ENCODE results near the gene DPYSL4. TPM values are rescaled to one million over a fixed set of nuclear protein-coding genes. Genes with fewer than 3 reads are reported as not detected.

DPYSL4 gene
- total and polyA plus RNA-seq, 2 of the 13 experiments (the other 11 are each of a cell fraction or from before 2014, with no cell fraction given): 0.84 to 1.2 TPM

- intact Hi-C loops (cut with micrococcal nuclease; ENCODE audit: unreplicated experiment) (no loop called here), in situ Hi-C loops (cut with HindIII; ENCODE audit: extremely low pct_ligation_motif_present, low pct_unique_long_range_greater_than_20kb) (no loop called here)
- no peaks in the 10 kb centered on the region for H3K9me3 ChIP-seq (ENCODE audit: low read length)
- H3K79me2 ChIP-seq (ENCODE audit: insufficient read depth, low read length): no peaks in the 10 kb centered on the region
- POLR2A ChIA-PET: no interaction called here
- H3K27ac ChIP-seq (ENCODE audit: extremely low read length, insufficient read depth, low read length): no peak overlapping the region
- no peak for ATAC-seq
- no TSS peak for BruUV-seq (replicated peaks)
- H3K4me3 ChIP-seq (replicated peaks in 1 of 3; ENCODE audit: insufficient read depth in 1 of 3, low read depth in 2 of 3, low read length in 3 of 3): no peak overlapping the region
- H2AFZ ChIP-seq (ENCODE audit: low read length): no peak overlapping the region
- no peaks in the 10 kb centered on the region for H3K36me3 ChIP-seq (replicated peaks in 1 of 2; ENCODE audit: control insufficient read depth in 1 of 2, insufficient read depth in 2 of 2, low read length in 2 of 2)
- no peak for FAIRE-seq
- CTCF ChIA-PET (ENCODE audit: low intra/inter-chr PET ratio, low total read pairs): no interaction called here
- H3K4me1 ChIP-seq (ENCODE audit: insufficient read depth, low read length): no peaks in the 10 kb centered on the region
- H3K27me3 ChIP-seq (ENCODE audit: control insufficient read depth in 1 of 2, insufficient read depth in 2 of 2, low read length in 2 of 2): no peaks in the 10 kb centered on the region
- no peaks in the 10 kb centered on the region for H4K20me1 ChIP-seq (ENCODE audit: insufficient read depth, low read length)
- WGBS (ENCODE audit: low lambda C conversion rate): 93% methylated on average over 14 of the region's 25 CpGs
- H3K9ac ChIP-seq (ENCODE audit: insufficient read depth, low read depth, low read length): no peak overlapping the region
- H3K4me2 ChIP-seq (ENCODE audit: low read depth, low read length): no peak overlapping the region
- no peak for DNase-seq (ENCODE audit: low spot score)
- TF ChIP-seq ZXDC (CRISPR knock-in tag; IDR thresholded peaks at IDR 0.05) (no peak), ZNF616 (CRISPR knock-in tag; IDR thresholded peaks at IDR 0.05; ENCODE audit: low read depth) (no peak), BCLAF1 (IDR thresholded peaks at IDR 0.05) (no peak), RELA (CRISPR knock-in tag; IDR thresholded peaks at IDR 0.05) (no peak), ZKSCAN5 (CRISPR knock-in tag; IDR thresholded peaks at IDR 0.05) (no peak), JDP2 (CRISPR knock-in tag; IDR thresholded peaks at IDR 0.05; ENCODE audit: borderline replicate concordance) (no peak), ZNF660 (CRISPR knock-in tag; IDR thresholded peaks at IDR 0.05; ENCODE audit: borderline replicate concordance, low read depth) (no peak), KLF16 (CRISPR knock-in tag; IDR thresholded peaks at IDR 0.05) (no peak), ZNF615 (CRISPR knock-in tag; IDR thresholded peaks at IDR 0.05; ENCODE audit: borderline replicate concordance) (no peak), CEBPB (IDR thresholded peaks at IDR 0.05; ENCODE audit: borderline replicate concordance, low read depth, low read length) (no peak), ATAD3A (CRISPR knock-in tag; IDR thresholded peaks at IDR 0.05) (no peak), ZFP36L1 (CRISPR knock-in tag; IDR thresholded peaks at IDR 0.05) (no peak), MYNN (CRISPR knock-in tag; IDR thresholded peaks at IDR 0.05; ENCODE audit: low read depth) (no peak), IRX3 (CRISPR knock-in tag; IDR thresholded peaks at IDR 0.05; ENCODE audit: borderline replicate concordance, low read depth) (no peak), ZNF451 (CRISPR knock-in tag; IDR thresholded peaks at IDR 0.05) (no peak), ZNF724P (CRISPR knock-in tag; IDR thresholded peaks at IDR 0.05; ENCODE audit: borderline replicate concordance) (no peak), FOXK1 (CRISPR knock-in tag; IDR thresholded peaks at IDR 0.05; ENCODE audit: borderline replicate concordance, low read depth) (no peak)
Measured at GRCh38 chr10:132225073-132225848, 38.5 kb downstream of the DPYSL4 start.
